SU-DHL-6 (cell line): Measurements from ENCODE around the gene FOXN3.

Experiments used
- H2AFZ ChIP-seq: fragments of 200-600 bp; sonication (generic); 2 replicates; pipeline ENCODE4 v1.6.1; 2014; ENCODE audit warnings: low read depth, mild to moderate bottlenecking, moderate library complexity, mixed read lengths, antibody characterized with exemption, low read length; ENCODE audit not compliant: severe bottlenecking
- H3F3A ChIP-seq: fragments of 200-600 bp; shearing (Covaris generic); 2 replicates; pipeline ENCODE4 v1.6.0; 2016; ENCODE audit warnings: antibody characterized with exemption, mild to moderate bottlenecking; ENCODE audit not compliant: insufficient read depth
- H3K27ac ChIP-seq: fragments of 200-600 bp; sonication (generic); 2 replicates; pipeline ENCODE4 v1.5.1; 2016; ENCODE audit warnings: low read depth, mild to moderate bottlenecking, low read length, moderate library complexity, mixed read lengths
- H3K27me3 ChIP-seq: fragments of 200-600 bp; sonication (generic), shearing (Covaris generic); 2 replicates; pipeline ENCODE4 v1.6.0; 2014; ENCODE audit warnings: mild to moderate bottlenecking, low read length
- H3K36me3 ChIP-seq: fragments of 200-600 bp; sonication (generic); 2 replicates; pipeline ENCODE4 v1.6.1; 2014; ENCODE audit warnings: mild to moderate bottlenecking, low read length, mixed read lengths
- H3K4me2 ChIP-seq: fragments of 300-600, 200-600 bp; shearing (Covaris generic), sonication (generic); 2 replicates; pipeline ENCODE4 v1.6.0; 2014; ENCODE audit warnings: low read length, low read depth, mild to moderate bottlenecking; ENCODE audit not compliant: poor library complexity, severe bottlenecking
- H3K4me3 ChIP-seq: fragments of 200-600 bp; sonication (generic); 2 replicates; pipeline ENCODE4 v1.5.1; 2014; ENCODE audit warnings: antibody characterized with exemption, low read length, mild to moderate bottlenecking, mixed read lengths; ENCODE audit not compliant: insufficient read depth, poor library complexity, severe bottlenecking
- H3K79me2 ChIP-seq: fragments of 200-600 bp; sonication (generic); 2 replicates; pipeline ENCODE4 v1.6.1; 2014; ENCODE audit warnings: mild to moderate bottlenecking, low read length, moderate library complexity; ENCODE audit not compliant: insufficient read depth
- H3K9ac ChIP-seq: fragments of 200-600 bp; sonication (generic); 2 replicates; pipeline ENCODE4 v1.7.0; 2014; ENCODE audit warnings: mild to moderate bottlenecking, low read length
- H3K9me2 ChIP-seq: fragments of 200-600 bp; sonication (generic); replicated peaks from 2 replicates; pipeline ENCODE4 v1.6.1; 2014; ENCODE audit warnings: low read length; ENCODE audit not compliant: insufficient read depth
- H3K9me3 ChIP-seq: fragments of 200-600 bp; sonication (generic); 2 replicates; pipeline ENCODE4 v1.6.1; 2014; ENCODE audit warnings: low read length, mixed read lengths; ENCODE audit not compliant: insufficient read depth
- H4K20me1 ChIP-seq: fragments of 200-600 bp; sonication (generic); 2 replicates; pipeline ENCODE4 v1.6.1; 2014; ENCODE audit warnings: low read depth, mild to moderate bottlenecking, antibody characterized with exemption, low read length, moderate library complexity, mixed read lengths
- EZH2phosphoT487 ChIP-seq: fragments of 200-600 bp; sonication (generic), shearing (Covaris generic); conservative IDR thresholded peaks from 2 replicates; pipeline ENCODE4 v1.6.1; 2018; ENCODE audit warnings: mild to moderate bottlenecking, antibody characterized with exemption, low read length, moderate library complexity, mixed read lengths
- TF ChIP-seq, protein P1 (sequence below): fragments of 200-600 bp; sonication (generic); IDR thresholded peaks from one replicate; pipeline ENCODE4 v1.5.1; 2017; ENCODE audit warnings: antibody characterized with exemption, mild to moderate bottlenecking, low read length, moderate library complexity; ENCODE audit not compliant: insufficient read depth, poor library complexity, severe bottlenecking

Gene FOXN3

DNA sequence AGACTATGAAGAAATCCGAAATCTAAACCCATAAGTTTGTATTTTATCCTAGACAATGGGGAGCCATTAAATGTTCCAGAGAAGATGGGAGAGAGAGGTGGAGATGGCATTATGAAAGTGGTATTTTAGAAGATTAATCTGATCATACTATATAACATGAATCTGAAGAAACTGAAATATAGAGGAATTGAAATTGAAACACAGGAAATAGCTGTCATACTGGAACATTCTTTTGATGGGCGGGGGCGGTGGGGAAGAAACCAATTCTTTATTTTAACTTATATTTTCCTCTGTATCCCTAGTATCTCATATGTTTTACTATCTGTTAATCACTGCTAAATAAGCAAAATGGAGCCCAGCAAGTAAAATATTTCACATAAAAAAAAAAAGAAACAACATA lies 27.0 kb upstream of the FOXN3 start:
- Histone ChIP-seq H2AFZ (no peak overlapping the region), H3K9ac (peak overlapping the region; percentile 44), H4K20me1 (no peaks in the 10 kb centered on the region), H3K36me3 (no peaks in the 10 kb centered on the region), H3K9me3 (no peaks in the 10 kb centered on the region), H3K9me2 (no peaks in the 10 kb centered on the region), H3K79me2 (no peaks in the 10 kb centered on the region), H3K4me3 (peak overlapping the region; percentile 15), H3K27me3 (no peaks in the 10 kb centered on the region), H3K4me2 (peak overlapping the region; percentile 65), H3F3A (peaks cover 9% of the 10 kb centered on the region; the same call in 1 of the 2 replicates), H3K27ac (peak overlapping the region; percentile 81)
- TF ChIP-seq, protein P1, sequence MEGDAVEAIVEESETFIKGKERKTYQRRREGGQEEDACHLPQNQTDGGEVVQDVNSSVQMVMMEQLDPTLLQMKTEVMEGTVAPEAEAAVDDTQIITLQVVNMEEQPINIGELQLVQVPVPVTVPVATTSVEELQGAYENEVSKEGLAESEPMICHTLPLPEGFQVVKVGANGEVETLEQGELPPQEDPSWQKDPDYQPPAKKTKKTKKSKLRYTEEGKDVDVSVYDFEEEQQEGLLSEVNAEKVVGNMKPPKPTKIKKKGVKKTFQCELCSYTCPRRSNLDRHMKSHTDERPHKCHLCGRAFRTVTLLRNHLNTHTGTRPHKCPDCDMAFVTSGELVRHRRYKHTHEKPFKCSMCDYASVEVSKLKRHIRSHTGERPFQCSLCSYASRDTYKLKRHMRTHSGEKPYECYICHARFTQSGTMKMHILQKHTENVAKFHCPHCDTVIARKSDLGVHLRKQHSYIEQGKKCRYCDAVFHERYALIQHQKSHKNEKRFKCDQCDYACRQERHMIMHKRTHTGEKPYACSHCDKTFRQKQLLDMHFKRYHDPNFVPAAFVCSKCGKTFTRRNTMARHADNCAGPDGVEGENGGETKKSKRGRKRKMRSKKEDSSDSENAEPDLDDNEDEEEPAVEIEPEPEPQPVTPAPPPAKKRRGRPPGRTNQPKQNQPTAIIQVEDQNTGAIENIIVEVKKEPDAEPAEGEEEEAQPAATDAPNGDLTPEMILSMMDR = no peak
- TF ChIP-seq EZH2phosphoT487 = no peak

DNA sequence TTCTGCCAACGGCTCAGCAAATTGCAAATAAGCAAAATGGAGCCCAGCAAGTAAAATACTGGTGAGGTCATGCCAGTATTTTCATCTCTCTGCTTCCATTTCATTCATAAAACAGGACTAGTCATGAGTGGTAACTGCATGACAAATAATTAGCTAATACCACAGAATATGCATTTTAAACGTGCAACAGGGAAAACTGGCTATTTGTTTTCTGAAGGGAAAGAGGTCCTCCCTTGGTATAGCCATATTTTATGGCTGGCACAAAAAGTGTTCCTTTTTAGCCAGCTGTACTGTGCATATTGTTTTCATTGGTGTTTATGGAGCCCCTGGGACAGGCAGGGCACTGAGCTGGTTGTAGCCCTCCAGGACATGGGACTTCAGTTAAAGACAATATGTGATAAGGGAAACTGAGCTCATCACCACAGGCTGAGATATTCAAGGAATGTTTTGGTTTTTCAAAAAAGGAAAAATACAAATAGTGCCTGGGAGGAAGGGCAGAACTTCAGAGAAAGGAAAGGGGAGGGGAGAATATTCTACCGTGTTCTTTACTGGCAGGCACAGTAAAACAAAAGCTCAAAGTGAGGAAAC lies 26.1 kb upstream of the FOXN3 start:
- peaks cover 13% of the 10 kb centered on the region; the same call in 1 of the 2 replicates for H3F3A ChIP-seq
- TF ChIP-seq, protein P1 = no peak
- no peak for TF ChIP-seq EZH2phosphoT487
- H3K4me2 ChIP-seq = peak overlapping the region; percentile 65
- H3K9ac ChIP-seq = peak overlapping the region; percentile 44; the same call in 1 of the 2 replicates
- H2AFZ ChIP-seq = no peak overlapping the region
- no peaks in the 10 kb centered on the region for H3K27me3 ChIP-seq
- H4K20me1 ChIP-seq = no peaks in the 10 kb centered on the region
- no peak overlapping the region for H3K4me3 ChIP-seq
- H3K9me2 ChIP-seq = no peaks in the 10 kb centered on the region
- H3K9me3 ChIP-seq = no peaks in the 10 kb centered on the region
- peak overlapping the region; percentile 50 for H3K27ac ChIP-seq
- H3K79me2 ChIP-seq = no peaks in the 10 kb centered on the region
- H3K36me3 ChIP-seq = no peaks in the 10 kb centered on the region

DNA sequence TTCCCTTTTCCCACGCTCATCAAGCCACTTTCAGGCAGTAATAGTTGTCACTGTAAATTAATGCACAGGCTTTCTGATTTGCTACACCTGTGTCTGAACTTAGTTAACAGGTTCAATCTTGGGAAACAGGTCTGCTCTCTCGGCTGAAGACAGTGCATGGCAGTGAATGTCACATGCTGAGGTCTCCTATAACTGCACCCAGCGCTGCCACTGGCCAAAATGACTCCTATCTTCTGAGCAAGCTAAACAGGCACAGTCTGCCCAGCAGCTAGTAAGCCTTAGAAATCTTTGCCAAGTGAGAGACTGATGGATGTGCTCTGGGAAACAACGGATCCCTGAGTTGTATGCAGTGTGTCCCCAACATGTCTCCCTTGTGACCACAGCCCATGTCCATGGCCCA lies 25.2 kb upstream of the FOXN3 start:
- TF ChIP-seq, protein P1 = no peak
- no peak for TF ChIP-seq EZH2phosphoT487
- H3K9me2 ChIP-seq = no peaks in the 10 kb centered on the region
- no peaks in the 10 kb centered on the region for H3K79me2 ChIP-seq
- H3F3A ChIP-seq = peaks cover 12% of the 10 kb centered on the region; the same call in 1 of the 2 replicates
- no peak overlapping the region for H2AFZ ChIP-seq
- H3K27me3 ChIP-seq = no peaks in the 10 kb centered on the region
- no peaks in the 10 kb centered on the region for H3K9me3 ChIP-seq
- peak overlapping the region; percentile 50; the same call in 1 of the 2 replicates for H3K27ac ChIP-seq
- H3K4me2 ChIP-seq = no peak overlapping the region
- no peak overlapping the region for H3K4me3 ChIP-seq
- no peaks in the 10 kb centered on the region for H4K20me1 ChIP-seq
- no peak overlapping the region for H3K9ac ChIP-seq
- H3K36me3 ChIP-seq = no peaks in the 10 kb centered on the region
